ENCODE data around the gene SOX5.

GRCh38 chr12:23906329-23906728 is 43.1 kb downstream of the SOX5 start:
- TF ChIP-seq, protein P1, sequence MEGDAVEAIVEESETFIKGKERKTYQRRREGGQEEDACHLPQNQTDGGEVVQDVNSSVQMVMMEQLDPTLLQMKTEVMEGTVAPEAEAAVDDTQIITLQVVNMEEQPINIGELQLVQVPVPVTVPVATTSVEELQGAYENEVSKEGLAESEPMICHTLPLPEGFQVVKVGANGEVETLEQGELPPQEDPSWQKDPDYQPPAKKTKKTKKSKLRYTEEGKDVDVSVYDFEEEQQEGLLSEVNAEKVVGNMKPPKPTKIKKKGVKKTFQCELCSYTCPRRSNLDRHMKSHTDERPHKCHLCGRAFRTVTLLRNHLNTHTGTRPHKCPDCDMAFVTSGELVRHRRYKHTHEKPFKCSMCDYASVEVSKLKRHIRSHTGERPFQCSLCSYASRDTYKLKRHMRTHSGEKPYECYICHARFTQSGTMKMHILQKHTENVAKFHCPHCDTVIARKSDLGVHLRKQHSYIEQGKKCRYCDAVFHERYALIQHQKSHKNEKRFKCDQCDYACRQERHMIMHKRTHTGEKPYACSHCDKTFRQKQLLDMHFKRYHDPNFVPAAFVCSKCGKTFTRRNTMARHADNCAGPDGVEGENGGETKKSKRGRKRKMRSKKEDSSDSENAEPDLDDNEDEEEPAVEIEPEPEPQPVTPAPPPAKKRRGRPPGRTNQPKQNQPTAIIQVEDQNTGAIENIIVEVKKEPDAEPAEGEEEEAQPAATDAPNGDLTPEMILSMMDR (IDR thresholded peaks at IDR 0.05) = no peak
- no peak for TF ChIP-seq POLR2A (IDR thresholded peaks at IDR 0.05)

Data from heart left ventricle (tissue), 13 donors.